HG03571 (cell line): Measurements from ENCODE around the gene CYGB.
"Not testable (repeated sequence)": the region's sequence is repeated elsewhere in the genome, so short reads cannot be mapped to it uniquely, and the experiment has no call there.

ENCODE experiments used
- ATAC-seq: cut with Tn5 transposase; IDR thresholded peaks from one replicate; pipeline ENCODE4 v1.9.1; 2021; ENCODE audit not compliant: unreplicated experiment

CYGB gene

DNA sequence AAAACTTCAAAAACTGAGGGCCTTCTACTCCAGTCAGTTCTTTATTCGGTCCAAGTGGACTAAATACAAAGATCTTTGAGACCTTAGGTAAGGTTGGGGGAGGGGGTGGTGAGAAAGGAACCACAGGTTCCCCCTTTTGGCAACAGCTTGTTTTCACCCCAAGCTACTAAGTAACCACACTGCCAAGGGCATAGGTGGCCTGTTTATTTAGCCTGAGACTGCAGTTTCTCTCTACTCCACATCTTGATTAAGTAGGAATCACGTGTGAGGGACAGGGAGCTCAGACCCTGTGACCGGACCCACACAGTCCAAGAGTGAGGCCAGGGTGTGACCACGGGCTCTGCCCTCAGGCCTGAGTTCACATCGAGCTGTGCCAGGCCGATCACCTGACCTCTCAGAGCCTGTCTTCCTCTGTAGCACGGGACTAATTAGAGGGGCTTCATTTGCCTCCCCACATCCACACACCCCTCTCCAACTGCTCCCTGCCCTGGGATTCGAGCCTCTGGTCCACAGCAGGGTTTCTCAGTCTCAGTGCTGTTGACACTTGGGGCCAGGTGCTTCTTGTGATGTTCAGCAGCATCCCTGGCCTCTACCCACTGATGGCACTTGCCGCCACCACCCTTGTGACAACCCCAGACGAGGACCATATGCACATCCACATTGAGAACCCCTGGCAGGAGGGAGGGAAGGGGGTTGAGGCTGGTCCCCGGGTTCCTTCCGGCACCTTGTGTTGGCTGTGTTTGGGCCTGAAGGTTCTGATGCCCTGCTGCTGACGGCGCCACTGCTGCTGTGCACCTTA, 30.3 kb upstream of the CYGB start:
- ATAC-seq = no peak

DNA sequence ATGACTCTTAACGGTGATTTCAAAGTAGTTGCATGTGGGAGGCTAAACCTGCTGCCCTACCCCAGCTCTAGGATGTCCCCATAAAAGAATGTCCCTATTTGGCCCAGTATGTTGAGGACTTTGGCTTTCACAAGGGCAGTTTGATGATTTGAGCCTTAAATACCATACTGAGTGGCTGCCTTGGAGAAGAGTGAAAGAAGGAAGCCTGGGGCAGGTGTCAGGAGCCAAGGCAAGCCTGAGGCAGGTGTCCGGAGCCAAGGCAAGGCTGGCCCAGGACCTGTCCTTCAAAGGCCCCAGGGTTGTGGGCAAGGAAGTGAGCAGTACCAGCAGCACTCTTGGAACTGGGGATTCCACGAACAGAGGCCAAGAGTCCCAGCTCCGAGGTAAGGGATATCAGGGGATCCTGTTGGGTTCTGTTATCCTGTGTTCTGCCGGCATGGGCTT, 29.5 kb upstream of the CYGB start:
- ATAC-seq = no peak

DNA sequence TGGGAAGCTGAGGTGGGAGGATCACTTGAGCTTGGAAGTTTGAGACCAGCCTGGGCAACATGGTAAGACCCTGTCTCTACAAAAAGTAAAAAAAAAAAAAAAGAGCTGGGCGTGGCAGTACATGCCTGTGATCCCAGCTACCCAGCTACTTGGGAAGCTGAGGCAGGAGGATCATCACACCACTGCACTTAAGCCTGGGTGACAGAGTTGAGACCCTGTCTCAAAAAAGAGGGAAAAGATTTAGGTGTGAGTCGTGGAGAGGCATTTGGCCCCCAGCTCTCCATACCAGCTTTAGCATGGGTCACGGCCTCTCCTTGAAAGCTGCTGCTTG, 29.1 kb upstream of the CYGB start:
- no peak for ATAC-seq

DNA sequence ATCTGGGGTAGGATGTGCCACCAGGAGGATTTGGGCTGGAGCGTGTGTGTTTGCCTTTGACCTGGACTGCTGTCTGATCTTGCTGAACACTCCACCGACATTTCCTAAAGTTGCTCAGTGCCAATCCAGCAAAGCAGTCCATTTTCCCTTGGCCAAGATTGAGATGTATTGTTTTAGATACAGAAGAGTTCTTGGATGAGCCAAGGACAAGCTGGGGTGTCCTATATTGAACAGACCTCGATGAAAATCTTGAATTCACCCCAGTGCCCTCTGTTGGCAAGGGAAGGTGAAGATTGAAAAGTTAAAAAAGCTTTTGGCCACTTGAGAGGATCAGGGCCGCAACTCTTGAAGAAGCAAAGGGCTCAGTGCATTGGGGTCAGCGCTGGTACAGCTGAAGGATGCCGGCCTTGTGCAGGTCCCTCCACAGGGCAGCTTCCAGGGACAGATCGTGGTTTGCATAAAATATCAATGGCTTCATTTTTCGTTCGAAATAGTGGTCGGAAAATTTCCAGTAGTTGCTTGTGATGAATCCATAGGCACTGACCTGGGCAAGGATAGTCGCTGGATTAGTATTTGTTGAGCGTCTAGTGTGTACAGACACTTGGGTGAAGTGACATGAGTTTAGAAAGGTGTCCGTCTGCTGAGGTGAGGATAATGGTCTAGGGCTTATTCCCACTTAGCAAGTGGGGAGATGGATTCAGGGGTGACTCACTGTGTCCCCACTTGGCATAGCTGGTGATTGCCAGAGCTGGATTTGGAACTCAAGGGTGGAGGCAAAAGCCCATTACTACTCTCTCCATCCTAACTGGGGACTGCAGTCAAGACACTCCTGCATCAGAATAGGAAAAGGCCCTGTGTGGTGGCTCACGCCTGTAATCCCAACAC, 28.5 kb upstream of the CYGB start:
- ATAC-seq = no peak

DNA sequence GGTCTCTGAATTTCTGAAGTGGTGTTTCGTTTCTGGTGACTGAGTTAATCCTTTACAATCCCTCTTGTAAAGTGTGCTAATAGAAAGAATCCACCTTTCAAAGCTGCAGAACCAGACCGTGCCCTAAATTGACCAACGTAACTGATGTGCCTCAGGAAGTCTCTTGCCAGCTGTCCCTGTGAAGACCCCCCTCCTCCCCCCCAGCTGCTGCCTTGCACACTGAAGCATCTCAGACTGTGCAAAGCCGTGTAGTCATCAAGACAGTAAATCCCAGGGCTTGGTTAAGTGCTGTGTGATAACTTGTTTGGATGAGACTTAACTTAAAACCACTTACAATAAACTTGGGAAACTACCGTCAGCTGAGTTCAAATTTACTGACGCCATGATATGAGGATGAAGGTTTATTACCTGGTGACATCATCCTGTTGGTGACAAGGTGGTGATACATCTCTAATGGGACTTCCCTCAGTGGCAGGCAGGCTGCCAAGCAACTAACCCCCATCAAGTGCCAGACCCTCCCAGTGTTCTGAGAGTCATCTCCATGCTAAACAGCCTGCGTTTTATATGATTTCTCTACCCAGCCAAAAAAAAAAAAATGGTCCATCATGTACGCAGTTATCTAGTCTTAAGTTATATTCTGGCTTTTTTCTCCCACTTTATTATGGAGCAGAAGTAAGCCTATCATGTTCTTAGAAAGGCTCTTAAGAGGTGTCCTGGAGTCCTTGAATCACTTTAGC, 27.6 kb upstream of the CYGB start:
- ATAC-seq = not testable (repeated sequence)

DNA sequence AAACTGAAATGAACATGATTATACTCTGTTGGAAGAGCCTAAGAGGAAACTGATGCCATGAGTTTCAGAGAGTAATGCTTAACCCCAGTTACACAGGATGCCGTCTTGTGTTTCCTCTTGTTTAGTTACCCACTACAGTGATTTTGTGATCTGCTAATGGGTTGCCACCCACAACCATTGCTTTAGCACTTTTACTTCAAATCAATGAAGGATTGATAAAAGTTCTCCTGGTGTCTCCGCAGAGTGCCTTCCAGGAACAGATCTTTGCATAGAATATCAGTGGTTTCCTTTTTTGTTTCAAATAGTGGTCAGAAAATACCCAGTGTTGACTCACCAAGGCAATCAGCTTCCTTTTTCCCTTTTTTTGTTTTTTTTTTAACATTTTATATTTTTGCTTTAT, 25.9 kb upstream of the CYGB start:
- not testable (repeated sequence) for ATAC-seq

DNA sequence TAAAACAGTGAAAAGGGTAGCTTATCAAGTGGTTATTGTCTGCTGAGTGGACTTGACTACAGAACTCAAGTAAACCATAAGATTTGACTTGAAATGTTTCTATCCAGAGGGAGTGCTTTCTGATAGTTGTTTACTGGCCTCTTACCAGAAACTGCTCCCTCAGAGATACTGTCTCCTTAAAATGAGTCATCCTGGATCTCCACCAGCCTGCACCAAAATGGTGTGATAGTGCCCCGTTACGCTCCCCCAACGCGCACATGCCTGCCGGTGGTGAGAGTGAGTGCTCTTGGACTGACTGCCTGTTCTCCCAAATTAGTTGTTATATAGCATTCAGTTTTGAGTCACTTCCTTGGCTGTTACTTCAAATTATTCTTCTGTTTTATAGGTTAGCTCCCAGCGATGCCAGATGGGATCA, 25.2 kb upstream of the CYGB start:
- ATAC-seq = no peak

DNA sequence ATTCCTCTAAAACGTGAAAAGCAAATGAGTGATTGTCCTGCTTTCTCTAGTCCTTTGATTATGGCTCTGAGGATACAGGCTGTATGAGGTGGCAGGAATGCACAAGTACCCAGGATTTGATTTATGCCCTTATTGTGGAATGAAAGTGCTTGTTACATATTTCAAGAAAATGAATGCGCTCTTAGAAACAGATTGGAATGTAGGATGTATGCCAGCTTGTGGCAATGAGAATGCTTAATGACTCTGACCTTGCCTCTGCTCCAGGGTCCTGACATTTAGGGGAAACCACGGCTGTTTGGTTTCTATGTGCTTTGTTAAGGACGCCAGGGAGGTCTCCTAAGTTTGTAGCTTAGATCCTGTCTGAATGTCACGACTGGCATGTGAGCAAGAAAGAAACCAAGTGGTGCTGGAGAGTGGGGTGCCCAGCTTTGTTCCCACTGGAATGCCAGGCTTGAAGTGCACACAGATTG, 24.3 kb upstream of the CYGB start:
- ATAC-seq = no peak

DNA sequence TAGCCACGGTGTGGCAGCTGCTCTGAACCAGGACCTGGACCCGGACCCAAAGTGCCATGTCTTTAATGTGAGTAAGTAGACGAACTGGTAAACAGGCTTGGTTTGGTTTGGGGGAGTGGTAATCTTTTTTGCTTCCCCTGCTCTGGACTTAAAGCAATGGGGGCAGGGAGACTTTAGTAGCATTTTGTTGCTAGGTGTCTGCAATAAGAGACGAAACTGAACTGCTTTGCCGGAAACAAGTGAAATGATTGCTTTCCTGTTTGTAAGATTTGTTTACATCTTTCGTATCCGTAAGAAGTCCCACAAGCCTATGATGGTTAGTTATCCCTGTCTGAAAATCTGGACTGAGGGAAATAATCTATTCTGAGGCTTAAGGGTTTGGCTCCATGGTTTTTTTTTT, 23.8 kb upstream of the CYGB start:
- no peak for ATAC-seq

DNA sequence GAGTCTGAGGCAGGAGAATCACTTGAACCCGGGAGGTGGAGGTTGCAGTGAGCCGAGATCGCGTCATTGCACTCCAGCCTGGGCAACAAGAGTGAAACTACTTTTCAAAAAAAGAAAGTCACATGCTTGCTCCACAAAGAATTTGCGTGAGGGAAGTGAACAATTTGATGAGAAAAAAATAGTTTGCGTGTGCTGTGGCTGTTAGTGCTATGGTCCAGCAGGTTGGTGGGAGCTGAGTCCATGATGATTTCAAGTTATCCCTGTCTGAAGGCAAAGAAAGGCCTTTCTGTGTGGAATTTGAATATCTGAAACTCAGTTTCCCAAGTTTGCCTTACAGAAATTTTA, 23.3 kb upstream of the CYGB start:
- no peak for ATAC-seq

DNA sequence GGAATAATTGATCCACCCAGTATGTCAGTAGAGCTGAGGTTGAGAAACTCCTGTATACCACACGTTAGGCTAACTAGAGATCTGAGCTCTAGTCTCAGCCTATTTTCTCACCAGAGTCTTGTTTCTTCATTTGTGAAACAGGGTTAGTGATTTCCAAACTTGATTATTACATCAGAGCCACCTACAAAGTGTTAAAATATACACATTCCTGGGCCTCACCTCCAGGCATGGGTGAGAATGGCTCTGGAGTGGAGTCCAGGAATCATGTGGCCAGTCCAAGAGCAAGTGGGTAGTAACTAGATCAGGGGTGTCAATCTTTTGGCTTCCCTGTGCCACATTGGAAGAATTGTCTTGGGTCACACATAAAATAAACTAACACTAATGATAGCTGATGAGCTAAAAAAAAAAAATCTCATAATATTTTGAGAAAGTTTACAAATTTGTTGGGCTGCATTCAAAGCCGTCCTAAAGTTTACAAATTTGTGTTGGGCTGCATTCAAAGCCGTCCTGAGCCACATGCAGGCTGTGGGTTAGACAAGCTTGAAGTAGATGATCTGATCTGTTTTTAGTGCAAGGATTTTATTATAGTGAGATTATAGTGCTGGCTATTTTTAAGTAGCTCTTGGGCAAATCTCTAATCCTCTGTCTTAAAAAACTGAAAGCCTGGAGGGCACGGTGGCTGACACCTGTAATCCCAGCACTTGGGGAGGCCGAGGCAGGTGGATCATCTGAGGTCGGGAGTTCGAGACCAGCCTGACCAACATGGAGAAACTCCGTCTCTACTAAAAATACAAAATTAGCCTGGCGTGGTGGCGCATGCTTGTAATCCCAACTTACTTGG, 22.7 kb upstream of the CYGB start:
- no peak for ATAC-seq

DNA sequence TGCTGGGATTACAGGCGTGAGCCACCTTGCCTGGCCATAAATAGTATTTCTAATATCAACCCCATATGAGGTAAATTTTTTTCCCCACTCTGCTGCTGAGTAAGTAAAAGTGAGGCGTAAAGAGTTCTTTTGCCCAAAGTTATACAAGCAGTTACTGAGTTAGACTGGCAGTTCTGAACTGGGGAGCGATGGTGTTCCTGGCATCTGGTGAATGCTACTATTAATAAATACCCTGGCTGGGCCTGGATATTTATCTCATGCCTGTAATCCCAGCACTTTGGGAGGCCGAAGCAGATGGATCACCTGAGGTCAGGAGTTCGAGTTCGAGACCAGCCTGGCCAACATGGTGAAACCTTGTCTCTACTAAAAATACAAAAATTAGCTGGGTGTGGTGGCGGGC, 22.0 kb upstream of the CYGB start:
- ATAC-seq = not testable (repeated sequence)

DNA sequence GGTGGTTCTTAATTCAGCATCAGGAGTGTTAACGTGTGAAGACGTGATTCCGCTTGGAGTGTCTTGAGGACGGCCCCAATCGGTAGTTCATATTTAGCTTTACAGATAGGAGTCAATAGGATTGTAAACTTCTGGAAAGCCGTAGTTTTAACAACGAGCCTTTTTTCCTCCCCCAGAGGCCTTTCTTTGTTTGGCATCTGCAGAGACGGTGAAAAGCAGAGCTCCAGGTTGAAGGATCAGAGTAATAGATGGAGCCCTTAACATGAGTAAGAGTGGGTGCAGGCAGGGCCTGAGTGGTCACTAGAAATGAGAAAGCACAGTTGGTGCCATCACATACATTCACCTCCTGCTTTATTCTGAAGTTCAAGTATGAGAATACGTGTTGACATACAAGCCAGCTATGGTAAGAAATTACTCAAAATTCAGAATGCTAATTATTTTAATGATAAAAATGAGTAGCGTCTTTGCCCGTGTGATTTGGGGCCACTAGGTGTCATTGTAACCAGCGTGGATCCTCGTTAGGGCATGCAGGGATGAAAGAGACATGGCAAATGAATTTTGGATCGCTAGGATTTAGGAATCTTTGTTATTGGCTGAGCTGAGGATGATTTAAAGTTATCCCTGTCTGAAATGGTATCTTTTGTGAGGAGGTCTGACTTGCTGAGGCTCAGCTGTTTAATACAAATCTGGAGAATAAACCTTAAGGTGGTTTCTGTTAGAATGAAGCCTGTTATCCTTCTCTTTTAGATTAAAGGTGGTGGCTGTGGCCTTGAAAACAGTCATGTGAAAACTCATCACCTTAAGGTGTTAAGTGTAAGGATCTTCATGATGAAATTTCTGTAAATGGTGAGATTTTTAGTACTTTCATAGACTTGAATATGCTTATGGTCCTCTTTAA, 20.9 kb upstream of the CYGB start:
- no peak for ATAC-seq

DNA sequence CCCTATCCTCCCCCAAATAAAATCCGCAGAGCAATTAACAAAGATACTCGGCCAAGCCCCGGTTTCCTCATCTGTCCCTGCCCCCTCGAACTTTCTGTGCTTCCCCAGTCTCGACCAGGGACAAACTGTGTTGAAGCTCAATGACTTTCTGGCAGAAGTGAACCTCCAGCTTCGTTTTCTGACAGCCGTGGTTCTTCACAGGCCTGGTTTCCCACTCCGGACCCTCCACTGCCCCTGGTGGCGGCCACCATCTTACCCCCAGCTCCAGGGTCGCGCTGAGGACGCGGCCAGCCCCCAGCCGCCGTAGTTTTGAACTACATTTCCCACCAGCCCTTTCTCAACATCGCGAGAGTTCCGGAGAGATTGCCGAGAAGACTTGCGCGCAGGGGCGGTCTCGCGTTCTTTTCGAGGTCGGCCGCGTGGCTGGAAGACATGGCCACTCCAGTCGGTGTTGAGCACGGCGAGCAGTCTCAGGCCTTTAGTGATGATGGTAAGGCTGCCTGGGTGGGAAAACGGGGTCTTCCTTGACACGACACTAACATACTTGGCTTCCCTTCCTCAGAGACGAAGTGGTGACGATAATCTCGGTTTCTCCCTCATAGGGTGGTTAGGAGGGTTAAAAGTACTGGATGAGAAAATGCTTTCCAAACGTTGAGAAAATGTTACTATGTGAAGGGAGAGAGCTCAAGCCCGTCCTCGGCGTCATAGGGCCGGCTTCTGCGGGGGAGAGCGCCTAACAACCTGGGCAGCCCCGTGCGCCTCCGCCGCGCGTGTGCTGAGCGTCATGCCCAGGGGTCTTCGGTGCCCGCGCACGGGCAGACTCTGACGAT, 20.1 kb upstream of the CYGB start:
- ATAC-seq = peak; percentile 91

DNA sequence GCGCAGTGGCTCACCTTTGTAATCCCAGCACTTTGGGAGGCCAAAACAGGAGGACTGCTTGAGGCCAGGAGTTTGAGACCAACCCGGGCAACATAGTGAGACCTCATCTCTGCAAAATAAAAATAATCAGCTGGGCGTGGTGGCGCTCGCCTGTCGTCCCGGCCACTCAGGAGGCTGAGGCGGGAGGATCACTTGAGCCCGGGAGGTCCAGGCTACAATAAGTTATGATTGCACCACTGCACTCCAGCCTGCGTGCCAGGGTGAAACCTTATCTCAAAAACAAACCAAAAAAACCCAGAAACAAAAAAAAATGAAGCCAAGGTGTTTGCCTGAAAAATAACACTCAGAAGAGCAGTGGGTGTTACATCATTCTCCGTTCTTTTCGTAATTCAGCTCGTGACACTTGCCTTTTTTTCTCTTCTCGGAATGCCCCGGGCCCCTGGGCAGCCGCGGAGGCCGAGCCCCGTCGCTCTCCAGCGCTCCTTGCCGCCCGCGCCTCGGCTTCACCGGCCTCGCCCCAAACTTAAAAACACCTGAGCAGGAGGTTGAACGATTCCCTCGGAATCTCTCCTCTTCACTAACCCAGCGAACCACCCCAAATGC, 19.4 kb upstream of the CYGB start:
- peak; percentile 28 for ATAC-seq

DNA sequence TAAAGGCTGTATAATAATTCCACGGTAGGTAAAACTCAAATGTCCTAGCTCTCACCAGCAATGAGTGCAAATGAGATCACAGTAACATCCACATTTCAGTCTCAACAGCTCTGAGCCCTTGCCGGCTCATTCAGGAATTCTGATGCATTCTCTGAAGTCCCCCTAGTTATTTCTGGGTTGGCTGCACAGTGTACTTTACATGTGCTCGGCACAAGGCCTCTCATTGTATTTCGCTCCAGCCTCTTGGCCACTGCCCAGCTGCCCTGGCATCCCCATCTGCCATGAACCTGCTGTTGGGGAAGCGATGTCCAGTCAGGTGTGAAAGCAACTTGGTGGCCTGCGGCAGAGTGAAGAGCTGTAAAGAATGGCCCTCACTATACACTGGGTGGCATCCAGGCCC, 16.6 kb upstream of the CYGB start:
- ATAC-seq = no peak

DNA sequence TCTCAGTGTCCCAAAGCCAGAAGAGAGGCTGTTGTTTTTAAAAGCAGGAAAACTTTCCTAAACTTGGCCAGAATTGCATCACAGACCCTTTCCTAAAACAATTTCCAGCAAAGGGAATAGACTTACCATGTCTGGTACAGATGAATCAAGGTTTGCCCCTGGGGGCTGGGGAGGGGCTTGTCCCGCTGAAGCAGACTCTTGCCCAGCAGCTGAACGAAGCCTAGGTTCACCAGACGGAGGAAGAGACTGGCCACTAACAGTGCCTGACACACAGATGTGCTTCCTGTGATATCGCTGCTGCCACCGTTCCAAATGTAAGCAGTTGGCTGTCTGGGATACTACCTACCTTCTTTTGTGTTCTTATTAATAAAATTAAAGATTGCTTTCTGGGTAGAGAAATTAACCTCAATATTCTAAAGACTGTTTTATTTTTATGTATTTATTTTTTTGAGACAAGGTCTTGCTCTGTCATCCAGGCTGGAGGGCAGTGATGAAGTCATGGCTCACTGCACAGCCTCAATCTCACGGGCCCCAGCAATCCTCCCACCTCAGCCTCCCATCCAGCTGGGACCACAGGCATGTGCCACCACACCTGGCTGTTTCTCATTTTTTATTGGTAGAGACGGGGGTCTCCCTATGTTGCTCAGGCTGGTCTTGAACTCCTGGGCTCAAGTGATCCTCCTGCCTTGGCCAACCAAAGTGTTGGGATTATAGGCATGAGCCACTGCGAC, 15.8 kb upstream of the CYGB start:
- ATAC-seq = no peak

DNA sequence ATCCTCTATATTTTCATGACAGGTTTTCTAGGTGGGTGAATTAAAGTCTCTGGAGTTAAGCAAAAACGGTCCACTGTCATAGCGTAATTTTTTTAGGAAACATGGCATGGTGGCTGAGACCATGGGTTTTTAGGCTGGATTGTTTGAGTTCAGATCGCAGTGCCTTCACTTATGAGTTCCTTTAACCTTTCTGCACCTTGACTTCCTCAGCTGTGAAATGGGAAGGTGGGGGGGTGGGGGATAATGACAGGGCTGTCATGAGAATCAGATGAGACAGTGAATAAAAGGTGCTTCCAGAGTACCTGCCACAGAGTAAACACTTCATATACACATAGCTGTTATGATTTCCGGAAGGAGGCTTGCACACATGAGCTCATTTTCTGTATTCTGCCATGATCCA, 14.2 kb upstream of the CYGB start:
- no peak for ATAC-seq
